Hematopoietic multipotent progenitor cell treated with erythropoietin and hydrocortisone succinate and interleukin-3 and kit ligand, for 8 days (in vitro differentiated cells): Measurements from ENCODE around the gene ZSWIM1.
"Not testable (repeated sequence)": the region's sequence is repeated elsewhere in the genome, so short reads cannot be mapped to it uniquely, and the experiment has no call there.

Source experiments
- DNase-seq: peaks from one replicate; pipeline ENCODE4 v3.0.0-alpha.2; 2015

ZSWIM1 gene

DNA sequence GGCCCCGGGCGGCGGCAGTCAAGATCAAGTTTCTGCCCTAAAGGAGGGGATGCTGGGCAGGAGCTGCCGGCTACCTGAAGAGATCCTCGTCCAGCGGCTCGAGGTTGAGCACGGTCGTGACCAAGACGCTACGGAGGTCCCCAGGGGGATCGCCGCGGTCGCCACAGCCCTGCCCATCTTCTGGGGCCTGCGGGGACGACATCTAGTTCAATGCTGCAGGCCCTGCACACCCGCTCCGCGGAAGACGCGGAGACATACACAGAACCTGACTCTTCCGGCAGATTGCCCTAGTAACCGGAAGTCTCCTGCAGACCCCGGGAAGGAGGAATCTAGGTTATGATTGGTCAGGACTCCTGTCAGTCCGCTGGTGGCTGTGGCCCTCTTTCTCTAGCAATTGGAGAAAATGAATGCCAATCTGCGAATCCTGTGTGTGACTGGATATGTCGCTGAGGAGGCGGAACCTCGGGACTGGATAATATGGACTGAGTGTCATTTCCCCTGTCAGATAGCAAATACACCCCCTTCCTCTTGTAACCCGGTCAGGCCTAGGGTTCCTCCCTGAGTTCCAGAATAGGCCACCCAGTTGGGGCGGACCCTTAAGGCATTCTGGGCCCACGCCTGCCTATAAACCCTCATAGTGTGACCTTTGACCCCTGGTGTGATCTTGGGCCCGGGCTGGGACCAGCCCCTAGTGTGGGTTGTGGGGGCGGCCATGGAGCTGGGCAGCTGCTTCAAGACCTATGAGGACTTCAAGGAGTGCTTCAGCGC lies 23.7 kb upstream of the ZSWIM1 start, which contains the start of the genes ACOT8 and ZSWIM3:
TSS of gene ACOT8 (minus strand) at position 279 of the 768 bp plus-strand sequence. CDS start at position 202, 77 bp downstream.
TSS of gene ZSWIM3 (plus strand) at position 501 of the 768 bp plus-strand sequence. CDS start at position 713, 212 bp downstream.
- peak; percentile 100 for DNase-seq

- no peak for DNase-seq
These were observed 23.2 kb upstream of the ZSWIM1 start for GRCh38 chr20:45857882-45858216.

DNA sequence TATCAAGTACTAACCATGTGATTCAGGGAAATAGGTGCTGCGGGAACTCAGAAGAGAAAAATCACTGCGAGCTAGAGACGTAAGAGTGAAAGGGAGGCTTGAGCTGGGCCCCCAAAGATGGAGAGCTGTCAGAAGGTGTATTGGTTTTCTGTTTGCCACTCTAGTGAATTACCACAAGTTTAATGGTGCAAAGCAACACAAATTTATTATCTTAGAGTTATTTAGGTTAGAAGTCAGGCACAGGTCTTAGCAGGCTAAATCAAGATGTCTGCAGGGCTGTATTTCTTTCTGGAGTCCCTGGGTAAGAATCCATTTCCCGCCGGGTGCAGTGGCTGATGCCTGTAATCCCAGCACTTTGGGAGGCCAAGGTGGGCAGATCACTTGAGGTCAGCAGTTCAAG lies 21.1 kb upstream of the ZSWIM1 start:
- DNase-seq: no peak

GRCh38 chr20:45860560-45861220 lies 20.3 kb upstream of the ZSWIM1 start:
- DNase-seq: no peak

DNA sequence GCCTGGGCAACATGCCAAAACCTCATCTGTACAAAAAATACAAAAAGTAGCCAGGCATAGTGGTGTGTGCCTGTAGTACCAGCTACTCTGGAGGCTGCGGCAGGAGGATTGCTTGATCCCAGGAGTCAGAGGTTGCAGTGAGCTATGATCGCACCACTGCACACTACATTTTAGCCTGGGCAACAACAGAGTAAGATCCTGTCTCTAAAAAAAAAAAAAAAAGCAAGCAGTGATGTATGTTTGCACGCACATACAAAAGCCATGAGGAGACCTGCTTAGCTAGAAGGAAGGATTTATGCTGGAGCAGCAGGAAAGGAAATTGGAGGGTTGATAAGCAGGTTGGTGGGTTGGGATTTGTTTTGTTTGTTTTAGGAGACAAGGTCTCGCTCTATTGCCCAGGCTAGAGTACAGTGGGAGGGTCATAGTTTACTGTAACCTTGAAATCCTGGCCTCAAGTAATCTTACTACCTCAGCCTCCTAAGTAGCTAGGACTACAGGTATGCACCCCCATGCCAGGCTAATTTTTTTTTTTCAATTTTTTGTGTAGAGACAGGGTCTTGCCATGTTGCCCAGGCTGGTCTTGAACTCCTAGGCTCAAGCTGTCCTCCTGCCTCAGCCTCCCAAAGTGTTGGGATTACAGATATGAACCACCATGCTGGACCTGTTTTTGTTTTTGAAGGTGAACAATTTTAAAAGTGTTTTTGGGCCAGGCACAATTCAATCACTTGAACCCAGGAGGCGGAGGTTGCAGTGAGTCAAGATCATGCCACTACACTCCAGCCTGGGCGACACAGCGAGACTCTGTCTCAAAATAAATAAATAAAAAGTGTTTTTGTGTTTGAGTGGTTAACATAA lies 19.6 kb upstream of the ZSWIM1 start:
- peak; percentile 78 for DNase-seq

- DNase-seq: no peak
These were observed 17.2 kb upstream of the ZSWIM1 start for GRCh38 chr20:45863543-45864470.

DNA sequence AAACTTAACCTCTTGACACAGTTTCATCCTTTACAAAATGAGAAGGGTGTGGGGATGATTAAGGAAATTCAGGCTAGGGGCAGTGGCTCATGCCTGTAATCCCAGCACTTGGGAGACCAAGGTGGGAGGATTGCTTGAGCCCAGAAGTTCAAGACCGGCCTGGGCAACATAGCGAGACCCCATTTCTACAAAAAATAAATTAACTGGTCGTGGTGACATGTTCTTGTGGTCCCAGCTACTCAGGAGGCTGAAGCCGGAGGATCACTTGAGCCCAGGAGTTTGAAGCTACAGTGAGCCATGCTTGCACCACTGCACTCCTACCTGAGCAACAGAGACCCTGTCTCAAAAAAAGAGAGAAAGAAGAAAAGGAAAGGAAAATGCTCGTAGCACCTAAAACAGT lies 14.6 kb upstream of the ZSWIM1 start:
- DNase-seq: no peak

DNA sequence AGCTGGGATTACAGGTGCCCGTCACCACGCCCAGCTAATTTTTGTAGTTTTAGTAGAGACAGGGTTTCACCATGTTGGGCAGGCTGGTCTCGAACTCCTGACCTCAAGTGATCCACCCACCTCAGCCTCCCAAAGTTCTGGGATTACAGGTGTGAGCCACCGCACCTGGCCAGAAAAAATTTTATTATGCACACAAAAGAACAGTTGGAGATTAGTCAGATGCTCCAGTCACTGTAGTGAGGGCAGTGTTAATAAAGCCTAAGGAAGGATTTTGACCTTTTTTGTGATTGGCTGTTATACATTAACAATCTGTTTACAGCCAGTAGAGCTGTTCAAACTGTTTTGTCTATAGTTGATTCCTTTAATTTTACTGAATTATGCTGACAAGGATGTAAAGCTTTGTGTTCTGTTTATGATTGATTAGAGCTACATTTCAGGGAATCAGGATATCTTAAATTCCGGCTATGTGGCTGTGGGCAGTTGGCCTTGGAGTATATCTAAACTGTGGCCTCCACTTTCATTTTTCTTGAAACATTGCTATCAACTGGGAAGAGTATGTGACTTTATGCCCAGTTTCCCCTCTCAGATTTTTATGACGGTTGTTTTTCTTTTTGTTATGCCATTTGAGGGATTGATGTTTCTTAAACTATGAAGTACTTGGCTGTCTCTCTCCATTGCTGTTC lies 13.8 kb upstream of the ZSWIM1 start:
- DNase-seq: no peak

DNA sequence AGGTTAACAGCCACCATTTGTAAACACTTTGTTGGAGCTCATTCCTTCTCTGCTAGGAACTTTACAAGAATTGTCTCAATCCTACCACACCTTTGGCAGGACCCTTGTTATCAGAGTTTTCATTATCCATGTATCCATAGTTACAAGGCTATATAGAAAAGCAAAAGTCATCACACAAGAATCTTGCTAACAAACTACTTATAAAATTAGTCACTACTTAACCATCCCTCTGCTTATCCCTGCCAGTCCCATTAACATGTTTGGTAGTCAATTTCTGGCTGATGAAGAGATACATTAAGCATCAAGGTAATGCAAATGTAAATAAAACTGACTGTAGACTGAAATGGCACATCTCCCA lies 13.2 kb upstream of the ZSWIM1 start:
- DNase-seq: no peak

- DNase-seq: no peak
These were observed 8.4 kb upstream of the ZSWIM1 start for GRCh38 chr20:45872626-45873025.

DNA sequence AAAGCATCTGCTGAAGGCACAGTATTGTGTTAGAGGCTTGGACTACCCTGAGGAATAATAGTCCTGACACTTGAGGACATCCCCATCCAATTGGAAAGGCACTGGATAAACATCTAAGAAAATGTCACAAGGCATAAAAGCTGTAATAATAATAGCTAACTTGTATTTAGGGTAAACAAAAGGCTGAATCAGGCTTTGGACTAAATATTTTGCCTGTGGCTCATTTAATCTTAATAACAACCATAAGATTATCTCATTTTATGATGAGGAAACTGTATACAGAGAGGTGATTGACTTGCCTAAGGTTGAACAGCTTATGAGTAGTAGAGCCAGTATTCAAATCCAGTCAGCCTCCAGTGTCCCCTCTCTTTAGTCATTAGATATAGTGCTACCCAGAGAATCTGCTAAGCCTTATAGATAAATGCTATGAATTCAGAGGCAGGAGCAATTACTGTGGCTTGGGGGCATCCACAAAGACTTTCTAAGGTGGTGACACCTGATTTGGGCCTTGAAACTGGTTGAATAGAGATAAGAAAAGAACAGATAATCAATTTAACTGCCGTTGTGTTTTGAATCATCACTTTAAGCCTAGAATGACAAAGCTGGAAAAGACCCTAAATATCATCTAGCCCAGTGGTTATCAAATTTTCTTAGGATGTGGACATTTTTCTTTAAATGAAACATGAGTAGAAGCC lies 7.5 kb upstream of the ZSWIM1 start:
- peak; percentile 61 for DNase-seq

- not testable (repeated sequence) for DNase-seq
These were observed 6.9 kb upstream of the ZSWIM1 start for GRCh38 chr20:45874104-45874481.

DNA sequence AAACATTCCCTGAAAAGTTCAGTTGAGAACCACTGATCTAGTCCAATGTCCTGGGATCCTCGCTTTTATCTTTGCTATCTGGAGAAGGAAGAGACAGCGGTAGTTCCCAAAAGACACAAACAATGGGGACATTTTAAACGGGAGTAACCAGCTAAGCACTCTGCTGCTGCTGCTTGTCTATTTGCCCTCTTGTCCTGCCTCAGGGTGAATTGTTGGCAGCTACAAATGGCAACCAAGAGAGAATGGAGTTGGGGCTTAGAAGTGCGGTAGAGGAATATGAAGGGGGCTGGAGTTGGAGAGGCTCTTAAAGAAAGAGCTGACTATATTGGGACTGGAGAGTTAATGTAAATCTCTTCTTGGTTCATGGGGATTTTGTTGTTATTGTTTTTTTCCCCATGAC lies 6.5 kb upstream of the ZSWIM1 start:
- DNase-seq: no peak

DNA sequence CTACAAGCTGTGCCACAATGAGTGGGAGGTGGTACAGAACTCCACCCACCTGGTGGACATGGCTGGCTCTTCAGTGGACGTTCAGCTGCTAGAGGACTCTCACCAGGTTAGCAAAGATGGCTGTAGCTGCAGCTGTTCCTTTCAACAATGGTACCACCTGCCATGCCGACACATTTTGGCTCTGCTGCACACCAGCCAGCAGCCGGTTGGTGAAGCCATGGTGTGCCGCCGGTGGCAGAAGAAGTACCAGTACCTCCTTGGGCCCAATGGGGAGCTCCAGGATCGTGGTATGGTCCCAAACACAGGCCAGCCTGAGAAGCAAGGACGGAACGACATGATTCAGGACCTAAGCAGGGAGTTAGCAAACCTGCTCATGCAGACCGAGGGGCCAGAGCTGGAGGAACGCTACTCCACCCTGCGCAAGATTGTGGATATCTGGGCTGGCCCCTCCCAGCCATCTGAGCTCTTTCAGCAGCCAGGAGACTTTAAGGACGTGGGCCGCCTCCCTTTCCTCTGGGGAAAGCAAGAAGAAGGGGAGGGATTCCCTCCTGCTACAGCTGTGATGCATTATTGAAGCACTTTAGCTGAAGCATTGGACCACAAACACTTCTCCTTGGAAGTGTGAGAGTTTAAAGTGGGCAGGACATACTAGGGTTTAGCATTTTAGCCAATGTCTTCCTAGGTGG lies 2.8 kb upstream of the ZSWIM1 start:
- DNase-seq: peak; percentile 80

DNA sequence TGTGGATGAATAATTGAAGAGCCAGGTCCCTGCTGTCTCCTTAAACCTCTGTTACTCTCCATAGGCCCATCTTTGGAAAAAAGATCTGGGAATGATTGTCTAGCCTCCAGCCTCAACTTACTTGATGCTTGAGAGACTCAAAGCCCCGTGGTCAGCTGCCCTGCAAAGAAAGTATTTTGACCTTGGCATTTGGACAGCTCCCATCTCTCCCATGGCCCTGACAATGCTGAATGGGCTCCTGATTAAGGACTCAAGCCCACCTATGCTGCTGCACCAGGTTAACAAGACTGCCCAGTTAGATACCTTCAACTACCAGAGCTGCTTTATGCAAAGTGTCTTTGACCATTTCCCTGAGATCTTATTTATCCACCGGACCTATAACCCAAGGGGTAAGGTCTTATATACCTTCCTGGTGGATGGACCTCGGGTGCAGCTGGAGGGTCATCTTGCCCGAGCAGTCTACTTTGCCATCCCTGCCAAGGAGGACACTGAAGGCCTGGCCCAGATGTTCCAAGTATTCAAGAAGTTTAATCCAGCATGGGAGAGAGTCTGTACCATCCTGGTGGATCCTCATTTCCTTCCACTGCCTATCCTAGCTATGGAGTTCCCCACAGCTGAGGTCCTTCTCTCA lies 1.6 kb downstream of the ZSWIM1 start:
- DNase-seq: no peak

DNA sequence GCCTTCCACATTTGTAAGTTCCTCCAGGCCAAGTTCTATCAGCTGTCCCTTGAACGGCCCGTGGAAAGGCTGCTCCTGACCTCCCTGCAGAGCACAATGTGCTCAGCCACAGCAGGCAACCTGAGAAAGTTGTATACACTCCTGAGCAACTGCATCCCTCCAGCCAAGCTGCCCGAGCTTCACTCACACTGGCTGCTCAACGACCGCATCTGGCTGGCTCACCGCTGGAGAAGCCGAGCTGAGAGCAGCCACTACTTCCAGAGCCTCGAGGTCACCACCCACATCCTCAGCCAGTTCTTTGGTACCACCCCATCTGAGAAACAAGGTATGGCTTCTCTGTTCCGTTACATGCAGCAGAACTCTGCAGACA lies 2.1 kb downstream of the ZSWIM1 start:
- no peak for DNase-seq

GRCh38 chr20:45886590-45887345 lies 5.7 kb downstream of the ZSWIM1 start:
- no peak for DNase-seq

DNA sequence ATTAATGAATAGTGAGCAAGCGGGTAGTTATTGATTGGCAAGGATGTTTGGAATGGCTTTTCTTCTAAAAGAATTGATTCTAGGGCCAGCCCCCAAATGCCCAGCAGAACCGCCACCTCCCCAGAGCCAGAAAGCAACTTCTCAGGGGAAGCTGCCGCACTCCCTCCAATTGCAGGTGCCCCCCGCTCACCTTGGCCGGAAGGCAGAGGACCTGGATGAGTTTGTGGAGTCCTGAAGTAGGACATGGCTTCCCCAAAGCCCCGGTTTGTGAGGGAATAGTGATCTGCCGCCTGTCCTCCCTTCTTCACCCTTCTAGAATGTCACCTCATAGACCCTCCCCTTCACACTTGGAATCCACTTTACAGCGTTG lies 6.3 kb downstream of the ZSWIM1 start, which contains the start of gene SPATA25:
TSS of gene SPATA25 (minus strand) at position 277 of the 370 bp plus-strand sequence. CDS start at position 245, 32 bp downstream.
- no peak for DNase-seq

- no peak for DNase-seq
These were observed 7.7 kb downstream of the ZSWIM1 start for GRCh38 chr20:45888681-45889080.
